ENCODE data around the gene PLCL1. TPM values are rescaled to one million over a fixed set of nuclear protein-coding genes. Genes with fewer than 3 reads are reported as not detected.

The PLCL1 gene
- total RNA-seq, 2 donors from 2014 or later, result 6.7 to 6.8 TPM

DNA sequence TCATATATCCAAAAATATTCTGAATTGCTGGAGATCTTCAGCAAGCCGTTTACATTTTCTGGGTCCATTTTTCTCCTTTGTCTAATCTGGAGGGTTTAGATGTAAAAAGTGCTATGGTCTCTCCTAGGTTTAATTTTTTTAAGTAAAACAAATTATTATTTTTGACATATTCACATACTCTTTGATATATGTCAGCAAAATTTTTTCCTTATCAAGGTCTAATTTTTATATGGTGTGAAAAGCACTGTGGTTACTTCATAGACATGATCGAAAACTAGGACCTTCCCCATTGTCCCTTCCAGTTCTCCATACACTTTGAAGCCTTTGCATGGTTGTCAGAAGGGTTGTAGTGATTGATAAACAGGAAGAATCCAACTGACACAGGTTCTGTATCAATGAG, 168.2 kb downstream of the PLCL1 start:
- Histone ChIP-seq H3K9me3 (no peaks in the 10 kb centered on the region), H3K36me3 (no peaks in the 10 kb centered on the region), H3K27me3 (replicated peaks; ENCODE audit: insufficient read depth) (no peaks in the 10 kb centered on the region), H3K4me1 (replicated peaks) (no peaks in the 10 kb centered on the region), H3K27ac (no peak overlapping the region), H3K4me3 (no peak overlapping the region)
- 68% methylated on average over 2 of the region's 2 CpGs for WGBS
- intact Hi-C loops (cut with DNase I), result loop anchor here (10.0 kb wide), 1 partner anchor 168 kb away; the partner anchor contains the start of gene PLCL1
- no peak for DNase-seq (ENCODE audit: low spot score)
- no peak for TF ChIP-seq POLR2AphosphoS5 (IDR thresholded peaks at IDR 0.05)
- no peak for TF ChIP-seq POLR2A (IDR thresholded peaks at IDR 0.05)
- TF ChIP-seq, protein P1, sequence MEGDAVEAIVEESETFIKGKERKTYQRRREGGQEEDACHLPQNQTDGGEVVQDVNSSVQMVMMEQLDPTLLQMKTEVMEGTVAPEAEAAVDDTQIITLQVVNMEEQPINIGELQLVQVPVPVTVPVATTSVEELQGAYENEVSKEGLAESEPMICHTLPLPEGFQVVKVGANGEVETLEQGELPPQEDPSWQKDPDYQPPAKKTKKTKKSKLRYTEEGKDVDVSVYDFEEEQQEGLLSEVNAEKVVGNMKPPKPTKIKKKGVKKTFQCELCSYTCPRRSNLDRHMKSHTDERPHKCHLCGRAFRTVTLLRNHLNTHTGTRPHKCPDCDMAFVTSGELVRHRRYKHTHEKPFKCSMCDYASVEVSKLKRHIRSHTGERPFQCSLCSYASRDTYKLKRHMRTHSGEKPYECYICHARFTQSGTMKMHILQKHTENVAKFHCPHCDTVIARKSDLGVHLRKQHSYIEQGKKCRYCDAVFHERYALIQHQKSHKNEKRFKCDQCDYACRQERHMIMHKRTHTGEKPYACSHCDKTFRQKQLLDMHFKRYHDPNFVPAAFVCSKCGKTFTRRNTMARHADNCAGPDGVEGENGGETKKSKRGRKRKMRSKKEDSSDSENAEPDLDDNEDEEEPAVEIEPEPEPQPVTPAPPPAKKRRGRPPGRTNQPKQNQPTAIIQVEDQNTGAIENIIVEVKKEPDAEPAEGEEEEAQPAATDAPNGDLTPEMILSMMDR (IDR thresholded peaks at IDR 0.05), result no peak

DNA sequence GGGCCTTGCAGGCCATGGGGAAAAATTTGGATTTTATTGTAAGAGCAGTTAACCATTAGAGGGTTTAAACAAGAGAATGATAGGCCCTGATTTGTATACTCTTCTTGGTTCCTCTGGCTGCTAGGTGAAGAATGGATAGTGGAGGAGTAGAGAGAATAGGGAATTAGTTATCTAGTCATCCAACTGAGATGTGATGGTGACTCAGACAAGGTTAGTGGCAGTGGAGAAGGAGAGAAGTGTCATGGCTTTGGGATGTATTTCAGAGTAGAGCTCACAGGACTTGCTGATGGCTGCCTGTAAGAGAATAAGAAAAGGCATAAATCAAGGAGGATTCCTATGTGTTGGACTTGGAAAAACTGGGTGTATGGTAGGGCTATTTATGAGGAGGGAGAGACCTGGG, 169.4 kb downstream of the PLCL1 start:
- TF ChIP-seq POLR2A (IDR thresholded peaks at IDR 0.05) (no peak), POLR2AphosphoS5 (IDR thresholded peaks at IDR 0.05) (no peak)
- TF ChIP-seq, protein P1 (IDR thresholded peaks at IDR 0.05), result no peak
- no peak for DNase-seq (ENCODE audit: low spot score)
- H3K36me3 ChIP-seq, result no peaks in the 10 kb centered on the region

DNA sequence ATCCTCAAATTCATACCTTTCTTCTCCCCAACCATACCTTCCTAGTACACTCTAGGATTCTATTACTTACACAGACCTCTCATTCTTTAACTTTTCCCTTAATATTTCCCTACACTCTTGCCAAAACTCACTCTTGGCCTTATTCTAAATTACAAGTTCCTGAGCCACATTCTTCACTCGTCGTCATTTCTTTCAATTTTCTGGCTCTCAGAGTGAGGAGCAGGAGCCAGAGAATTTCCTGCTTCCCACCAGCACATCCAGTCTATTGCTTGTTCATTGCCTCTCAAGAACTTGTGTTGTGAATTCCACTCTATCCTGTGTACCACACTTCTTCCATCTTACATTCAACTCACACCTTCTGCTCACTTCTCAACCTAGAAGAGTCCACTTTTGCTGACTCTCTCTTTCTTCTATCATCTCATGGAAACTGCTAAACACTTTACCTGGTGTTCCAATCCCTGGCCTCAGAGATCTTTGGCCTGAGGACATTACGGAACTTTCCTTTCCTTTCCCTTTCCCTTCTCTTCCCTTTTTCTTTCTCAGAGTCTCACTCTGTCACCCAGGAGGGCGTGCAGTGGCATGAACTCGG, 171.6 kb downstream of the PLCL1 start:
- no peaks in the 10 kb centered on the region for H3K9me3 ChIP-seq
- H3K36me3 ChIP-seq, result no peaks in the 10 kb centered on the region
- H3K27ac ChIP-seq, result no peak overlapping the region
- no peak for DNase-seq (ENCODE audit: low spot score)
- WGBS, result 70% methylated on average over 5 of the region's 5 CpGs
- intact Hi-C loops (cut with DNase I), result loop anchor here (10.0 kb wide), 1 partner anchor 171 kb away; the partner anchor contains the start of gene PLCL1
- no peaks in the 10 kb centered on the region for H3K27me3 ChIP-seq (replicated peaks; ENCODE audit: insufficient read depth)
- TF ChIP-seq POLR2AphosphoS5 (IDR thresholded peaks at IDR 0.05) (no peak), POLR2A (IDR thresholded peaks at IDR 0.05) (no peak)
- TF ChIP-seq, protein P1 (IDR thresholded peaks at IDR 0.05), result no peak
- no peak overlapping the region for H3K4me3 ChIP-seq
- H3K4me1 ChIP-seq (replicated peaks), result no peaks in the 10 kb centered on the region

More for the DNA sequence above, 169.4 kb downstream of the PLCL1 start:
- no peak overlapping the region for H3K27ac ChIP-seq
- no peaks in the 10 kb centered on the region for H3K4me1 ChIP-seq (replicated peaks)
- intact Hi-C loops (cut with DNase I), result loop anchor here (10.0 kb wide), 1 partner anchor 169 kb away; the partner anchor contains the start of gene PLCL1
- no peaks in the 10 kb centered on the region for H3K9me3 ChIP-seq
- H3K4me3 ChIP-seq, result no peak overlapping the region
- no peaks in the 10 kb centered on the region for H3K27me3 ChIP-seq (replicated peaks; ENCODE audit: insufficient read depth)

DNA sequence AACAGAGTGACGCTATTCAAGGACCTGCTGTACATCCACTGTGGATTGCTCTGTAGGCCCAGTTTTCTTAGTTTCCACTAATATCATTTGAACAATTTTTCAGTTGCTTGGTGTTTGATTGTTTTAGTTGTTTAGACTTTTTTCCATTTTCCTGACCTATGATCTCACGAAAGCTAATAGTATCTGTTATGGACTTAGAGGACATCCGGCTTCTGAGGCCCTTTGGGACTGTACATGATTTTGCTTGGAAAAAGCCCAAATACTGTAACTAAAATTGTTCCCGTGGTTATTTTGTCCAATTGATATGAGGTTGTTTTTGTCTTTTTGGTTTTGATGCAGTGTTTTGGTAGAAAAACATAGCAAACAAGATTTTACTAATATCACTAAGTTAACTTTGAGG, 174.6 kb downstream of the PLCL1 start:
- TF ChIP-seq, protein P1 (IDR thresholded peaks at IDR 0.05), result no peak
- no peak for TF ChIP-seq POLR2AphosphoS5 (IDR thresholded peaks at IDR 0.05)
- TF ChIP-seq POLR2A (IDR thresholded peaks at IDR 0.05), result no peak
- Histone ChIP-seq H3K27ac (no peak overlapping the region), H3K4me3 (no peak overlapping the region), H3K36me3 (no peaks in the 10 kb centered on the region), H3K9me3 (no peaks in the 10 kb centered on the region), H3K27me3 (replicated peaks; ENCODE audit: insufficient read depth) (no peaks in the 10 kb centered on the region), H3K4me1 (replicated peaks) (no peaks in the 10 kb centered on the region)
- no peak for DNase-seq (ENCODE audit: low spot score)
- intact Hi-C loops (cut with DNase I), result loop anchor here (10.0 kb wide), 1 partner anchor 174 kb away; the partner anchor contains the start of gene PLCL1
- 83% methylated on average over 4 of the region's 4 CpGs for WGBS

DNA sequence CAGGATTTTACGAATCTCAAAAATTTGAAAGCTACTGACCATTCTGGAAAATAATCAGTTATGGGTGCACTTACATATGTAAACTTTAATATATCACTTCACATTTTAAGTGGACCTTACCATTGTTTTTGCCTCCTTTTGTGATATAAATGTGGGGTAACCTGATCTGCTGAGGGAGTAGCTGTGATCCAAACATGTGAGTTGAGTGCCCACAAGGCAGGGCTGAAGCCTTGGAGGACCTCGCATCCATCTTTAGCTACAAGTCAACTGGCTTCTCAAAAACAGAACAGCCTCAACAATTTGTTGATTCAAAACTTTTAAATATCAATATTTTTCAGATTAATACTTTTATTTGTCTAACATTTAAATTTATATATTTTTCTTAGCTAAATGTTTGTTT, 178.2 kb downstream of the PLCL1 start:
- Histone ChIP-seq H3K4me3 (no peak overlapping the region), H3K36me3 (no peaks in the 10 kb centered on the region), H3K4me1 (replicated peaks) (no peaks in the 10 kb centered on the region), H3K27me3 (replicated peaks; ENCODE audit: insufficient read depth) (no peaks in the 10 kb centered on the region), H3K27ac (no peak overlapping the region), H3K9me3 (no peaks in the 10 kb centered on the region)
- WGBS, result 94% methylated on average over 2 of the region's 2 CpGs
- DNase-seq (ENCODE audit: low spot score), result no peak
- TF ChIP-seq POLR2AphosphoS5 (IDR thresholded peaks at IDR 0.05), result no peak
- TF ChIP-seq POLR2A (IDR thresholded peaks at IDR 0.05), result no peak
- TF ChIP-seq, protein P1 (IDR thresholded peaks at IDR 0.05), result no peak
- intact Hi-C loops (cut with DNase I), result no loop called here

All from prostate gland (tissue), 2 donors.